Endothelial cell of umbilical vein (primary cell): ENCODE data around the gene PDE8B. TPM values are rescaled to one million over a fixed set of nuclear protein-coding genes. Genes with fewer than 3 reads are reported as not detected.

ENCODE experiments used
- BruUV-seq: library from RNA; stranded (reverse); fragments of 400-500 nt; replicated peaks from 2 replicates; lab custom pipeline; 2021; lab: Mats Ljungman, UMichigan
- CTCF ChIA-PET: fragments of 300-600, 350-600 bp; sonication (Branson Sonifier 250); formaldehyde crosslinking; loops from one replicate; lab custom pipeline; 2021; ENCODE audit warnings: antibody characterized with exemption, inconsistent platforms; lab: Charles Lee
- POLR2A ChIA-PET: fragments of 300-600, 350-600 bp; sonication (Branson Sonifier 250); formaldehyde crosslinking; loops from one replicate; lab custom pipeline; 2021; ENCODE audit warnings: antibody characterized with exemption, inconsistent platforms; lab: Charles Lee
- DNase-seq: peaks from one replicate; pipeline ENCODE4 v3.0.0-alpha.2; 2011; ENCODE audit warnings: low read depth, low spot score
- FAIRE-seq: peaks from 2 replicates; lab custom pipeline; 2011; peaks lifted over from hg19 to GRCh38; lab: Jason Lieb, UNC
- H2AFZ ChIP-seq: 2 replicates; pipeline ENCODE4 v1.6.0; 2012; ENCODE audit warnings: low read depth, low read length, control low read depth, inconsistent platforms
- H3K27ac ChIP-seq: 2 replicates; pipeline ENCODE4 v1.5.1; 2011; ENCODE audit warnings: low read depth, mild to moderate bottlenecking, control low read depth, low read length, moderate library complexity; ENCODE audit not compliant: insufficient read depth
- H3K27me3 ChIP-seq, 2 experiments: 2 replicates each; pipeline versions ENCODE4 v1.6.0 to v1.6.1; 2011; ENCODE audit warnings: low read length in 2 of 2, mixed read lengths in 1 of 2; ENCODE audit not compliant: control insufficient read depth in 2 of 2, insufficient read depth in 2 of 2
- H3K36me3 ChIP-seq, 2 experiments: 2 replicates in 1 of 2; 3 replicates in 1 of 2; pipeline ENCODE4 v1.5.1; 2011; ENCODE audit warnings: low read length in 2 of 2, mild to moderate bottlenecking in 1 of 2, moderate library complexity in 1 of 2; ENCODE audit not compliant: control insufficient read depth in 2 of 2, insufficient read depth in 2 of 2; ENCODE audit errors: extremely low read depth in 1 of 2
- H3K4me1 ChIP-seq: 3 replicates; pipeline ENCODE4 v1.5.1; 2011; ENCODE audit warnings: mild to moderate bottlenecking, low read length; ENCODE audit not compliant: control insufficient read depth, insufficient read depth; ENCODE audit errors: extremely low read depth
- H3K4me2 ChIP-seq: 2 replicates; pipeline ENCODE4 v1.6.1; 2011; ENCODE audit warnings: low read length, control low read depth, mixed read lengths; ENCODE audit not compliant: insufficient read depth
- H3K4me3 ChIP-seq, 3 experiments: fragments of 200-600 bp in 1 of 3; sonication (generic), shearing (Covaris generic) in 1 of 3; replicated peaks in 1 of 3; 2 replicates each; pipeline ENCODE4 v1.5.1; 2011 to 2016; ENCODE audit warnings: control low read depth in 3 of 3, low read length in 3 of 3, mild to moderate bottlenecking in 2 of 3, inconsistent platforms in 1 of 3, low read depth in 1 of 3, moderate library complexity in 1 of 3; ENCODE audit not compliant: insufficient read depth in 1 of 3
- H3K79me2 ChIP-seq: 2 replicates; pipeline ENCODE4 v1.6.0; 2012; ENCODE audit warnings: low read length, inconsistent platforms; ENCODE audit not compliant: control insufficient read depth, insufficient read depth
- H3K9ac ChIP-seq: replicated peaks from 2 replicates; pipeline ENCODE3; 2011; ENCODE audit warnings: low read length, control low read depth; ENCODE audit not compliant: insufficient read depth; ENCODE audit errors: extremely low read depth
- H3K9me1 ChIP-seq: replicated peaks from 3 replicates; pipeline ENCODE4 v1.6.0; 2011; ENCODE audit warnings: mild to moderate bottlenecking, low read length; ENCODE audit not compliant: control insufficient read depth, insufficient read depth; ENCODE audit errors: extremely low read depth
- H3K9me3 ChIP-seq: replicated peaks from 2 replicates; pipeline ENCODE4 v1.5.1; 2012; ENCODE audit warnings: low read length, inconsistent platforms; ENCODE audit not compliant: control insufficient read depth, insufficient read depth
- H4K20me1 ChIP-seq: replicated peaks from 2 replicates; pipeline ENCODE3; 2011; ENCODE audit warnings: mild to moderate bottlenecking, low read length; ENCODE audit not compliant: control insufficient read depth, insufficient read depth; ENCODE audit errors: extremely low read depth
- EZH2 ChIP-seq: IDR thresholded peaks from 2 replicates; pipeline ENCODE4 v1.6.1; 2012; ENCODE audit warnings: borderline replicate concordance, low read depth, mild to moderate bottlenecking, moderate library complexity, low read length, inconsistent platforms; ENCODE audit not compliant: severe bottlenecking
- FOS ChIP-seq: IDR thresholded peaks from 2 replicates; pipeline ENCODE4 v1.6.1; 2011; ENCODE audit warnings: mild to moderate bottlenecking, low read length, moderate library complexity, borderline replicate concordance; ENCODE audit not compliant: insufficient read depth
- GATA2 ChIP-seq: IDR thresholded peaks from 2 replicates; pipeline ENCODE4 v1.7.0; 2011; ENCODE audit warnings: low read depth, mild to moderate bottlenecking, moderate library complexity, mixed read lengths, low read length; ENCODE audit not compliant: insufficient read length, insufficient read depth
- JUN ChIP-seq: IDR thresholded peaks from 2 replicates; pipeline ENCODE4 v1.6.1; 2011; ENCODE audit warnings: borderline replicate concordance, low read depth; ENCODE audit not compliant: insufficient read length, insufficient read depth
- MYC ChIP-seq: IDR thresholded peaks from one replicate; pipeline ENCODE4 v1.6.1; 2011; ENCODE audit warnings: mild to moderate bottlenecking, low read depth, low read length
- POLR2A ChIP-seq: IDR thresholded peaks from 2 replicates; pipeline ENCODE4 v1.6.1; 2012; ENCODE audit warnings: low read depth, mild to moderate bottlenecking, control low read depth, low read length
- POLR2AphosphoS5 ChIP-seq: IDR thresholded peaks from 2 replicates; pipeline ENCODE4 v1.6.1; 2012; ENCODE audit warnings: low read depth, mild to moderate bottlenecking, control low read depth, low read length, moderate library complexity; ENCODE audit not compliant: insufficient read depth
- dilution Hi-C: fragments of 300-500 bp; cut with MboI; formaldehyde crosslinking; loops from one replicate; pipeline ENCODE4 v1.15.0; 2019; ENCODE audit warnings: low sequenced_read_pairs; ENCODE audit not compliant: extremely low pct_ligation_motif_present
- intact Hi-C: fragments of 100-400 bp; cut with micrococcal nuclease; formaldehyde crosslinking; loops from one replicate; pipeline ENCODE4 v1.10.0; 2022
- polyA plus RNA-seq, 4 experiments: library from polyadenylated mRNA; depleted of rRNA in 3 of 4; stranded (reverse) in 3 of 4; unstranded in 1 of 4; fragments of >200 nt; gene quantifications; 2 replicates each; pipeline versions ENCODE4 v1.2.1 to v1.2.3, GENCODE V29; 2011 to 2012; ENCODE audit warnings: missing spikeins in 1 of 4
- total RNA-seq: library from RNA; stranded (reverse); gene quantifications from 2 replicates; pipeline ENCODE4 v1.2.3, GENCODE V29; 2021
- TF ChIP-seq, protein P1 (sequence below): IDR thresholded peaks from 2 replicates; pipeline ENCODE4 v1.6.1; 2011; ENCODE audit not compliant: insufficient read depth, insufficient read length
- TF ChIP-seq, protein P2 (sequence below), 2 donors: IDR thresholded peaks; 1 replicate in 1 of 2; 2 replicates in 1 of 2; pipeline ENCODE4 v1.5.1; 2011; ENCODE audit warnings: low read length in 2 of 2, mild to moderate bottlenecking in 2 of 2, moderate library complexity in 2 of 2, control low read depth in 1 of 2, inconsistent platforms in 1 of 2, low read depth in 1 of 2; ENCODE audit not compliant: insufficient read depth in 1 of 2; ENCODE audit errors: extremely low read depth in 1 of 2

PDE8B gene
- total and polyA plus RNA-seq, 2 donors (not counting 3 experiments of a cell fraction or from before 2014, with no cell fraction given) = not detected

DNA sequence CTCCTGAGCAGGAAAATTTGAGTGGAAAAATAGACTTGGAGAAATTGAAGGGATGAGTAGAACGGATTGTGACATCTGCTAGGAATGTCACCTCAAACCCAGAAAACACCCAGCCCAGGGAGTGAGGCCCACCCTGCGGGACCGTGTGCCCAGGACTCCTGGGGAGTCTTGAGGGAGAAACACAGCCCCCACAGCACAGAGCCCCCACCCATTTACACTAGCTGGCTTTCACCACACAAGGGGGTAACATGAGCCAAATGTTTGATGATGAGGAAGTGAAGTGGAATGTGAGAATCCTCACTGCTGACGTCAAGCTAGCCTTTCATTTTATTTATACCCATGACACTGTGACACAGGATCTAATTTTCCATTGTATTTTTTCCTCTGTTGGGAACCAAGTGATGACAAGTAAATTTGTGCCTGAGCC is 42.8 kb upstream of the PDE8B start:
- H3K9ac ChIP-seq = no peak overlapping the region
- H3K4me3 ChIP-seq = no peak overlapping the region
- no peaks in the 10 kb centered on the region for H3K79me2 ChIP-seq
- H3K4me2 ChIP-seq = no peak overlapping the region
- DNase-seq (no peak), FAIRE-seq (no peak)
- H2AFZ ChIP-seq = no peak overlapping the region
- intact Hi-C loops (no loop called here), dilution Hi-C loops (no loop called here)
- CTCF ChIA-PET = no interaction called here
- H3K4me1 ChIP-seq = no peaks in the 10 kb centered on the region
- H4K20me1 ChIP-seq = no peaks in the 10 kb centered on the region
- H3K9me3 ChIP-seq = no peaks in the 10 kb centered on the region
- TF ChIP-seq, protein P1, sequence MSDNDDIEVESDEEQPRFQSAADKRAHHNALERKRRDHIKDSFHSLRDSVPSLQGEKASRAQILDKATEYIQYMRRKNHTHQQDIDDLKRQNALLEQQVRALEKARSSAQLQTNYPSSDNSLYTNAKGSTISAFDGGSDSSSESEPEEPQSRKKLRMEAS = no peak
- no peak for TF ChIP-seq GATA2
- no peak for TF ChIP-seq FOS
- no peak for TF ChIP-seq EZH2
- TF ChIP-seq, protein P2, sequence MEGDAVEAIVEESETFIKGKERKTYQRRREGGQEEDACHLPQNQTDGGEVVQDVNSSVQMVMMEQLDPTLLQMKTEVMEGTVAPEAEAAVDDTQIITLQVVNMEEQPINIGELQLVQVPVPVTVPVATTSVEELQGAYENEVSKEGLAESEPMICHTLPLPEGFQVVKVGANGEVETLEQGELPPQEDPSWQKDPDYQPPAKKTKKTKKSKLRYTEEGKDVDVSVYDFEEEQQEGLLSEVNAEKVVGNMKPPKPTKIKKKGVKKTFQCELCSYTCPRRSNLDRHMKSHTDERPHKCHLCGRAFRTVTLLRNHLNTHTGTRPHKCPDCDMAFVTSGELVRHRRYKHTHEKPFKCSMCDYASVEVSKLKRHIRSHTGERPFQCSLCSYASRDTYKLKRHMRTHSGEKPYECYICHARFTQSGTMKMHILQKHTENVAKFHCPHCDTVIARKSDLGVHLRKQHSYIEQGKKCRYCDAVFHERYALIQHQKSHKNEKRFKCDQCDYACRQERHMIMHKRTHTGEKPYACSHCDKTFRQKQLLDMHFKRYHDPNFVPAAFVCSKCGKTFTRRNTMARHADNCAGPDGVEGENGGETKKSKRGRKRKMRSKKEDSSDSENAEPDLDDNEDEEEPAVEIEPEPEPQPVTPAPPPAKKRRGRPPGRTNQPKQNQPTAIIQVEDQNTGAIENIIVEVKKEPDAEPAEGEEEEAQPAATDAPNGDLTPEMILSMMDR (IDR thresholded peaks at IDR 0.05; ENCODE audit: extremely low read depth in 1 of 2, insufficient read depth in 1 of 2, low read depth in 1 of 2, low read length in 2 of 2) = no peak
- TF ChIP-seq POLR2A = no peak
- no peak for TF ChIP-seq POLR2AphosphoS5
- no peak for TF ChIP-seq JUN
- TF ChIP-seq MYC = no peak
- H3K9me1 ChIP-seq = no peaks in the 10 kb centered on the region
- POLR2A ChIA-PET = no interaction called here
- peaks cover 5 to 6% of the 10 kb centered on the region in 2 experiments for H3K27me3 ChIP-seq
- H3K27ac ChIP-seq = no peak overlapping the region
- H3K36me3 ChIP-seq = no peaks in the 10 kb centered on the region
- no TSS peak for BruUV-seq
